Left lobe of liver (tissue), 2 donors: ENCODE data around the gene ANKRD63. TPM values are rescaled to one million over a fixed set of nuclear protein-coding genes. Genes with fewer than 3 reads are reported as not detected.

ENCODE experiments used
- ATAC-seq: fragments of 200-7000 bp; cut with Tn5 transposase; one replicate; pipeline ENCODE4 v1.9.1; 2020; ENCODE audit warnings: mild to moderate bottlenecking, moderate library complexity
- DNase-seq: peaks from one replicate; pipeline ENCODE4 v3.0.0-alpha.2; 2020; ENCODE audit warnings: low spot score
- total RNA-seq: library from RNA; stranded (reverse); gene quantifications from one replicate; pipeline ENCODE4 v1.2.1, GENCODE V29; 2021
- donor health status: DM: no; HTN: no; CAD: no; lungs with moderate emphysema.
- donor health status: DM: no; HTN: yes; CAD: no.

The ANKRD63 gene
- total RNA-seq, 1 donor from 2014 or later: not detected

DNA sequence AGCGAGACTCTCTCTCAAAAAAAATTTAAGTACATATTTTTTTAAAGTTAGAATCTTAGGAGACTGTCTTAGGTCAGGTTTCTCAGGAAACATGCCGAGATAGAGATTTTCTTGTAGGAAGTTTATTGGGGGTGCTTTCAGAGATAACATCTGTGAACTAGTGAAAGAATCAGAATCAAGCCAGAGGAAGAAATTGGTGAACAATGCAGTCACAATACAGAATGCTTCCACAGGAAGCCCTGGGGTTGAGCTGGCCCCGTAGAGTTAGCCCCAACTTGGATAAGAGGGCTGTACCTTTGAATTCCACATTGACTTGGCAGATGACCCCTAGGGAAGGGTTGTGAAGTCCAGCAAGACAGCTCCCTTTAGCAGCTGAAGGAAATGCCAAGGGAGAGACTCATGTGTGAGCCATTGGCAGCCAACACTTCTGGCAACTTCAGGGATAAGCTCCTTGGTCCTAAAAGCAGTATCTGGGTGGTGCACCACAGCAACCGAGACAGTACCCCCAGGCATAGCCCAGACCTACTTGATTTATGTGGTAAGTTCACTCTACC lies 31.9 kb upstream of the ANKRD63 start:
- DNase-seq (no peak), ATAC-seq (no peak)

DNA sequence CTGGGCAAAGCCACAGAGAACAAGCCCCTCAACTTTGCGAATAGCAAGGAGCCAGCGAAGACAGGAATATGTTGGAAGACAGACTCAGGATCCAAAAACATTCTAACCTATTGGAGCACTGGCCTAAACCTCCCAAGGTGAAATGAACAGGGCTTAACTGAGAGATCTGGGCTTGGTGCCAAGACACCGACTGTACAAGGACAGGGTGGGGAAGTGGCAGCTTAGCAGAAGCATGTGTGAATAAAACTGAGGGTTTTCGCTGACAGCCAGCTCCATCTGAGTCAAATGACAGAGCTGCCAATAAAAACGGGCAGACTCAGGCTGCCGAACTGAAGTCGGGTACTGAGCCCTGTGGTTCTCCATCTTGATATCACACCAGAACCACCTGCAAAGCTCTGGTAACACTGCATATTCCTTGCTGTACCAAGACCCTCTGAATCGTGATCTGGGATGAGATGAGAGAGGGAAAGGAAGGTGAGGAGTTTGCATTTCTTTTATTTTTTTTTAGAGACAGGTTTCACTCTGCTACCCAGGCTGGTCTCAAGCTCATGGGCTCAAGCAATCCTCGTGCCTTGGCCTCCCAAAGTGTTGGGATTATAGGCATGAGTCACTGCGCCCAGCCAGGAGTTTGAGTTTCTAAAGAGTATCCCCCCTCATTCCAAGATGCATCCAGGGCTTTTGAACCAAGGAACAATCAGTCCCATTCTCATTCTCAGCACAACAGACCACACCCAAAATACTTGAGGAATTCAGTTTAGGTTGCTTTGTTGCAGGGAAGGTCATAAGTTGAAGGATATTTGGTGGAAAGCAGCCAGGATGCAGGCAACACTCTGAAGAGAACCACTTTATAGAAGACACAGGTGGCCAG lies 30.9 kb upstream of the ANKRD63 start:
- DNase-seq: no peak
- ATAC-seq: peak; percentile 28

DNA sequence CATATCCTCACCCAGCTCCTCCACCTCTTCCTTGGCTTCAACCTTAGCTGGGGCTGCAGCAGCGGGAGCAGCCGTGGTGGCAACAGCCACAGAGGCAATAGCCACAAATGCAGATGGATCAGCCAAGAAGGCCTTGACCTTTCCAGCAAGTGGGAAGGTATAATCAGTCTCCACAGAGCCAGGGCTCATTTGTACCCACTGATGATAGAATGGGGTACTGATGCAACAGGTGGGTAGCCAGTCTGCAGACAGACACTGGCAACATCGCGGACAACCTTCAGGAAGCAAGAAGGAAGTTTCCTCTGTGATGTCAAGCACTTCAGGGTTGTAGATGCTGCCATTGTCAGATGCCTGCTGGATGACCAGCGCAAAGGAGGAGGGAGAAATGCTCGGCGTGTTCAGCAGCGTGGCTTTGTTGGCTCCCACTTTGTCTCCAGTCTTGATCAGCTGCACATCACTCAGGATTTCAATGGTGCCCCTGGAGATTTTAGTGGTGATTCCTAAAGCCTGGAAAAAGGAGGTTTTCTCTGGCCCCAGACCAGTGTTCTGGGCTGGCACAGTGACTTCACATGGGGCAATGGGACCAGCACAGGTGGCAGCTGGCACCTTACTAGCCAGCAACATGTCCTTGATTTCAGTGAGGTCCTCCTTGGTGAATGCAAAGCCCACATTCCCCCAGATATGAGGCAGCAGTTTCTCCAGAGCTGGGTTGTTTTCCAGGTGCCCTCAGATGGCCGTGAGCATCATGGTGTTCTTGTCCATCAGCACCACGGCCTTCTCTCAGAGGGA lies 29.7 kb upstream of the ANKRD63 start:
- DNase-seq (no peak), ATAC-seq (no peak)

DNA sequence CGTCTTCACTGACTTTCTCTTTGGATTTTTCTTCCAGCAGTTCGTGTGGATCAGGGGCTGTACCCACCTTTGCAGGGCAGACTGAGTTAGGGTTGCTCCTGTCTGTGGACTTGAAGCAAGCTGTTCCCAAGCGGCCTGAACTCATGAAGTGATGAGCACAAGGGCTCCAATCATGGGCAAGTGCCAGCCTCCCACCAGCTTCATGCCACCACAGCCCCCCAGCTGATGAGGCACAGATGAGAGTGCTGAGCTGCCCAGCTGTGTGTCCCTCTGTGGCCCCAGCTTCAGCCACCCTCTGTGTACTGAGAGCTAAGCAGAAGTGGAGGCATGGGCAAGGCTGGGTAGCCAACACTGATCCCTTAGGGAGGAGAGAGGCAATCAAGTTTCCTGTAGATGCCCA lies 28.1 kb upstream of the ANKRD63 start:
- DNase-seq: no peak
- ATAC-seq: no peak

GRCh38 chr15:40310001-40310959 lies 27.4 kb upstream of the ANKRD63 start:
- peak; percentile 81 for ATAC-seq

GRCh38 chr15:40309344-40309862 lies 26.5 kb upstream of the ANKRD63 start:
- no peak for DNase-seq
- no peak for ATAC-seq

More at GRCh38 chr15:40310001-40310959, 27.4 kb upstream of the ANKRD63 start:
- DNase-seq: peak; percentile 69

DNA sequence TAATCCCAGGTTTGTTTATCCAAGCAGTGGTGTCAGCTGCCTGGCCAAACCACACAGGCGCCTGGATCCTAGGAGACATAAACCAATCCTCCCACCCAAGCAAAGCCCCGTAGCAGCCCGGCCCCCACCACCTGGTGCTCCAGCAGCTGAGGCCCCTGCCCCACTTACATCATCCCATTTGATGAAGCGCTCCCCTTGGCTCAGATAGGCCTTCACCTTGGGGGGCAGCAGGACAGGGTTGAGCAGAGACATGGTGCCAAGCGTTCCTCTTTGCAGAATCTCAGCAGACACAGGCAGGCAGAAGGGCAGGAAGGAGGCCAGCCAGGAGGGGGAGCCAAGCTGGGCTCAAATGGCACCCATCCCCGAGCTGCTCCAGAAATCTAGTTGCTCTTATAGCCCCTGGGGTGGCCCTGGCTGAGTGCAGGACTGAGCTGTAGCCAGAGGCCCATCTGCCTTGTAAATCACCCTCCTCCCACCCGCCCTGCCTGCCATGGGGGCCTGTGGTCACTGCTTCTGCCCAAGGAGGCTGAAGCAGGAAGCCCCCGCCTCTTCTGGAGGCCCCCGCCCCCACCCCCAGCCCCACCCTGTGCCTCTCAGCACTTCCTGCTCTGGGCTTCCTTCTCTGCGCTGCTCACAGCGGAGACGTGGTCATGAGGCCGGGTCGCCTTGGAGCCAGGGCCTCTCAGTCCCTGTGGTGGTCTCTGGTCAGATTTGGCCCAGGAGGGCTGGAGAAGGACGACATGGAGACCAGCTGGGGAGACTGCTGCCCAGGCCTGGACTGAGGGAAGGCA lies 24.8 kb upstream of the ANKRD63 start, which contains the start of gene PLCB2:
PLCB2 (minus strand) TSS at position 515 of the 791 bp plus-strand sequence; CDS start at position 252, 263 bp downstream.
- peak; percentile 52 for ATAC-seq
- DNase-seq: no peak

GRCh38 chr15:40306908-40307307 lies 24.0 kb upstream of the ANKRD63 start:
- ATAC-seq: no peak
- DNase-seq: no peak

- DNase-seq (no peak), ATAC-seq (no peak)
Measured at GRCh38 chr15:40306371-40306770, 23.5 kb upstream of the ANKRD63 start.

DNA sequence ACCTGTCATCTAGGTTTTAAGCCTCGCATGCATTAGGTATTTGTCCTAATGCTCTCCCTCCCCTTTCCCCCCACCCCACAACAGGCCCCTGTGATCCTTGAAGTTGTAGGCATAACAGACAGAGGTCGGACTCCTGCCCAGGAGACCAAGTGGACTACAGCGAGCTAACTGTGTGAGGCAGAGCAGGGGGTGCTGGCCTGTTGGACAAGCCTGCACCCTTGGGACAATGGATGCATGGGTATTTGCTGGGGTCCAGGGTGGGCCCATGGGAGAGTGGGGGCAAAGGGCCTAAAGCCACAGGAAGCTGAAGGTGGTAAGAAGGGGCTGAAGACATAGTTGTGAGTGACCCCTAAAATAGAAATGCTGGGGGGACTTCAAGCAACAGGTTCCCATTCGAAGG lies 22.4 kb upstream of the ANKRD63 start:
- no peak for DNase-seq
- no peak for ATAC-seq

DNA sequence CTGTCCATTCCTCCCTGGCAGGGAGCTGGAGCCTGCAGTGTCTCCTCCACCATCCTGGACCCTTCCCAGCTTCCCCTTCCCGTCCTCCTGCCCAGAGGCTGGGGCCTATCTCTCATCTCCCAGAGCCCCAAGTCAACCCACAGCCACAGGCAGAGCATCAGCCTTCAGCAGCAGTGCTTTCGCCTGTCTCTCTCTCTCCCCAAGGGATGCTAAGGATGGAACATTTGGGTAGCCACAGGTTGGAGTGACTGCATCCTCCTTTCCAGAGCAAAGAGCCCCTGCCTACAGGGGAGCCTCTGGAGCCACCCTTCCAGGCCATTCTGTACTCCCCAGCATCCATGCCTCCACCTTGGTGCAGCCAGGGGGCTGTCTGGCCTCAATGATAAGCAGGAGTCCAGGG lies 20.7 kb upstream of the ANKRD63 start:
- no peak for DNase-seq
- no peak for ATAC-seq

- ATAC-seq (no peak), DNase-seq (no peak)
Measured at GRCh38 chr15:40302981-40303380, 20.1 kb upstream of the ANKRD63 start.

- no peak for ATAC-seq
- DNase-seq: no peak
Measured at GRCh38 chr15:40302288-40302886, 19.5 kb upstream of the ANKRD63 start.

GRCh38 chr15:40301467-40302179 lies 18.8 kb upstream of the ANKRD63 start:
- DNase-seq (no peak), ATAC-seq (peak; percentile 39)

- no peak for DNase-seq
- ATAC-seq: no peak
Measured at GRCh38 chr15:40300771-40301170, 17.9 kb upstream of the ANKRD63 start.

GRCh38 chr15:40300367-40300766 lies 17.5 kb upstream of the ANKRD63 start:
- DNase-seq: no peak
- ATAC-seq: no peak

DNA sequence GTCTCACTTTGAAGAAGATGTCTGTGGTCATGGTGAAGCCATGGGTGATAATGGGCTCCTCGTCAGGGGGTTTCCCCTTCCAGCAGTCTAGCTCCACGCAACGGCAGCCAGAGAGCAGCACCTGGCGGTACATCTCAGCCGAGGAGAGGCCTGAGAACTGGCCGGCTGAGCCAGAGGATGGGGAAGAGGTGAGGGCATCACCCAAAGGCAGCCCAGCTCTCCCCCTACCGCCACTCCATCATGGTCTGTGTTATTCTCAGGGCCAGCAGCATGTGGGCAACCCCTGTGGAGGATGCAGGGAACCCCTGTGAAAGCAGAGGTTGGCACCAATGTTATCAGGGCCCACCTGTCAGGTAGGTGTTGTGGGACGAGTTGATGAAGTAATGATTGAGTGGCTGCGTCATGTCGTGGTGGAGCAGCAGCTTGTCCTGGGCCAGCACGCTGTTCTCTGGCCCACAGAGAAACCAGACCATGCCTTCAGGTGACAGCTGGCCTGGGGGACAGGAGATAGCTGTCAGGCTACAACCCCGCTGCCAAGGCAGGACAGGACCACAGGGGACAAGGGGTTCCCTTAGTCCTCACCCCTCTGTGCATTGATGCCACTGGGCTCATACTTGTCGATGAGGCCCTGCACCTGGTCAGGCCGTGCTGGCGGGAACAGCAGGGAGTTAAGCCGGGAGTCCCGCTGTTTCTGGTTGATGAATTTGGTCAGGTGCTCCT lies 15.5 kb upstream of the ANKRD63 start:
- ATAC-seq (no peak), DNase-seq (no peak)

DNA sequence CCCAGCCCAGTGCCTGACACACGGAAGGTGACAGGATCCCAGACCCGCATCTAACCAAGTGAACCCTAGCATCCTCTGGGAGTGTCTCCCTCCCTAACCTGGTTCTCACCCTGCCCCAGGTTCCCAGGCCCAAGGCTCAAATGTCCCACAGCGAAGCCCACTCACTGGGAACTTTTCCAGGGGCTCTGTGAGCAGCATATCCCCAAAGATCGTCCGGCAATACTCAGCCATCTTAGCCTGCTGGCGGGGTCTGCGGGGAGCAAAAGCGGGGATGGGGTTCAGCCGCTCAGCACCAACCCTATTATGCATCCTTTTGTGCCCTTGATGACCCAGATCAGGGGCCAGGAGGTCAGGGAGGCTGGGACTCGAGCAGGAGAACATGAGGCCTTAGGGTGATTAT lies 14.5 kb upstream of the ANKRD63 start:
- DNase-seq (no peak), ATAC-seq (no peak)
